PFSK-1 (cell line): Measurements from ENCODE around the gene LY9.

Experiments used
- FOXP2 ChIP-seq: optimal IDR thresholded peaks from 2 replicates; pipeline ENCODE3; 2011; ENCODE audit warnings: borderline replicate concordance, control low read depth, inconsistent platforms; ENCODE audit not compliant: insufficient read depth; ENCODE audit errors: extremely low read length, extremely low read depth
- POLR2AphosphoS5 ChIP-seq: IDR thresholded peaks from 2 replicates; pipeline ENCODE4 v1.6.1; 2012; ENCODE audit warnings: low read depth, mild to moderate bottlenecking, control low read depth, low read length, moderate library complexity
- SIN3A ChIP-seq: IDR thresholded peaks from 2 replicates; pipeline ENCODE4 v1.6.1; 2012; ENCODE audit warnings: mild to moderate bottlenecking, low read length, moderate library complexity, borderline replicate concordance; ENCODE audit not compliant: insufficient read depth
- TAF1 ChIP-seq: IDR thresholded peaks from 2 replicates; pipeline ENCODE4 v1.6.1; 2012; ENCODE audit warnings: low read length, control low read depth, borderline replicate concordance; ENCODE audit not compliant: insufficient read depth

GRCh38 chr1:160814316-160814715, 18.3 kb downstream of the LY9 start:
- TF ChIP-seq SIN3A (no peak), POLR2AphosphoS5 (no peak), FOXP2 (no peak), TAF1 (no peak)
